Activated CD4-positive, CD25-positive, alpha-beta regulatory T cell treated with anti-CD3 and anti-CD28 coated beads, Interleukin-2, amount 50 U/mL, for 24 hours (primary cell): ENCODE data around the gene DDIT4.
"Not testable (repeated sequence)": the region's sequence is repeated elsewhere in the genome, so short reads cannot be mapped to it uniquely, and the experiment has no call there.

ENCODE experiments used
- ATAC-seq, 2 donors: fragments of 150-1000 bp; cut with Tn5 transposase; one replicate each; pipeline ENCODE4 v1.10.0; 2021; ENCODE audit warnings: mild to moderate bottlenecking in 1 of 2, moderate library complexity in 1 of 2

Gene DDIT4

DNA sequence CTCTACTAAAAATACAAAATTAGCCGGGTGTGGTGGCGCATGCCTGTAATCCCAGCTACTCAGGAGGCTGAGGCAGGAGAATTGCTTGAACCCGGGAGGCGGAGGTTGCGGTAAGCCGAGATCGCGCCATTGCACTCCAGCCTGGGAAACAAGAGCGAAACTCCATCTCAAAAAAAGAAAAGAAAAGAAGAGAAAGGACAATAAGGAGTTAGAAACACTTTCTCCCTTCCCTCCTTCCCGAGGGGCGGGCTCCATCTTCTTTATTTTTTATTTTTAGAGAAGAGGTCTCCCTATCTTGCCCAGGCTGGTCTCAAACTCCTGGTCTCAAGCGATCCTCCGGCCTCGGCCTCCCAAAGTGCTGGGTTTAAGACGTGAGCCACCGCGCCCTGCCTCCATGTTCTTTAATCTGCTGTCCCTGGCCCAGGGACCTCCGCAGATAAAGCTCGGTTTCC, 23.1 kb downstream of the DDIT4 start:
- not testable (repeated sequence) for ATAC-seq

DNA sequence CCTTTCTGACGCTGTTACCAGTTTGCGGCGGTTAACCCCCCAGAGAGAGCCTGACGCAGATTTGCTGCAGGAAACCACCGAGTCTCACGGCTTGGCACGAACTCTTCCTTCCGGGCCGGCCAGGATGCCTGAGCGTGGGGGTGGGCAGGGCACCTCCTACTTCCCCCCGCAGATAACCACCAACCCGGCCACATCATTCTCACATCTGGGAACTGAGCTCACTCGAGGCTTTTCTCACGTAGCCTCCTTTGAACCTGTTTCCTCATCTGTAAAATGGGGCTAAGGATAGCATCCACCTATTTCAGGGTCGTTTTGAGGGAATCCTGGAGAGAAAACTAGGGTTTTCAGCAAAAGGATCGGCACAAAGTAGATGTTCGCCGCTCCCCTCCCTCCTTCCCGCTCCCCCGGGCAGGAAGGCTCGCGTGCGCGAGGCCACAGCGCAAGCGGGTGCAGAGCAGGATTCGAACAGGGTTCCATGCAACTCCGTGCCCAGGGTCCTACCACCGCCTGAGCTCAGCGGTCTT, 23.6 kb downstream of the DDIT4 start:
- peak; percentile 69 to 72 for ATAC-seq

DNA sequence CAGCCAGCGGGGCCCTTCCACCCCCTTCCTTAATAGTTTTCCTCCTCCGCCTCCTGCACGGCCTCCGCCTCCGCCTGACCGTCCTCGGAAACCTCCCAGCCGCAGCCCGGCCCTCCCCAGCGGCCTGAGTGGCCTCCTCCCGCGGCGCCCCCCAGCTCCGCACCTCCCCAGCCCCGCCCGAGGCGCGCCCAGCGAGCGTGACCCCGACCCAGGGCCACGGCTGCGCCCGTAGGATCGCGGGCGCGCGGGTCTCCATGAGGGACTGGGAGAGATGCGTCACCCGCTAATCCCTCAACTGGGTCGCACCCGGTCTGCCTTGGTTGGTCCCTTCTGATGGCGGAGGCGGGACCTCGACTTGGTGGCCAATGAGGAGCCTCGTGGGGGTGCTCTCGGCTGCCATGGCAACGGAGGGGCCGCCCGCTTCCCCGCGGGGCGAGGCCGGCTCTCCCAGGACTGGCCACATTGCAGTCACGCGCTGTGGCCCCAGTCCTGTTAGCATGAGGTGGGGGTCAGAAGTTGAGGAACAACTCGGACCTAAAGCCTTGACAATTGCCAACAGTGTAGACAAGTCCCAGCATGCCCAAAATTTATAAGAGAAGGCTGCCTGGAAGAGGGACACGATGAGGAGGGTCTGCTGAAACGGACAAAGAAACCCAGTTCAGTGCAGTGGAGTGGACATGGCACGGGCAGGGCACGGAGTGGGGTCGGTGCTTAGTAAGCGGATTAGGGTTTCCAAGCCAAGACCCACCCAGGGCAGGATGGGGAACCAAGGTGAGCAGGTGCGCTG, 24.3 kb downstream of the DDIT4 start:
- peak; percentile 70 to 71 for ATAC-seq

DNA sequence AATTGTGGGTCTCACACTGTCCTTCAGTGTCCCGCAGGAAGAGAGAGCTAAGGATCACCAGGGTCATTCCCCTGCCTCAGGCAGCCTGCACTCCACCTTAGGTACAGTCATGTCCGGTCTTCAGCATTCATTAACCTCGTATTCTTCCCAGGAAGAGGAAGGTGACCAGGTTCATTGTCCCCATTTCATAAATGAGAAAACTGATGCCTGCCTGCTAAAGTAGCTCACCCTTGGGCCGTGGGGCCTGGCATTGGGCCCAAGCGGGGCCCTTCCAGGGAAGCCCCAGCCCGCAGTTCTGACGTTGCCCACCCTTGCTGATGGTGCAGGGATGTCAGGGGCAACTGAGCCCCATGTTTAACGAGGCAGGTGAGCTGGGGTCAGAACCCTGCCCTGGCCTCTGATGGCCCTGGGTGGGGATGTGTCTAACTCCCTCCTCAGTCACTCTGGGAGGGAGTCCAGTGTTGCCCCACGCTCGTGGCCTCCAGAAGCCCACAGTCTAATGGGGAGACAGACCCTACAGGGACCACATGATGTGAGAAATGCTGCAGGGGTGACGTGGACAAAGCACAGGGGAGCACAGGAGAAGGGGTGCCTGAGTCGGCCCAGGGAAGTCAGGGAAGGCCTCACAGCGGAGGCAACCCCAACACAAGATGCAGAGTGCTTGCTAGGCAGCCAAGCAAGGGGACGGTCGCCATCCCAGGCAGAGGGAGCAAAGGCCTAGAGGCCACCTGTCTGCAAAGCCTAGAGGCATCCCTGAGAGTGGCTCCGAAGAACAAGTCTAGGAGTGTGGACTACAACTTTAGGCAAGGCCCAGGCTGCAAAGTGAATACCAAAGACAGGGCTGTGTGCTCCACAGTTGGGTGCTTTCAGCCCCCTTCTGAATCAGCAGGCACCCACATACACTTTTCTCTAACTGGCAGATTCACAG, 25.1 kb downstream of the DDIT4 start:
- ATAC-seq = no peak

DNA sequence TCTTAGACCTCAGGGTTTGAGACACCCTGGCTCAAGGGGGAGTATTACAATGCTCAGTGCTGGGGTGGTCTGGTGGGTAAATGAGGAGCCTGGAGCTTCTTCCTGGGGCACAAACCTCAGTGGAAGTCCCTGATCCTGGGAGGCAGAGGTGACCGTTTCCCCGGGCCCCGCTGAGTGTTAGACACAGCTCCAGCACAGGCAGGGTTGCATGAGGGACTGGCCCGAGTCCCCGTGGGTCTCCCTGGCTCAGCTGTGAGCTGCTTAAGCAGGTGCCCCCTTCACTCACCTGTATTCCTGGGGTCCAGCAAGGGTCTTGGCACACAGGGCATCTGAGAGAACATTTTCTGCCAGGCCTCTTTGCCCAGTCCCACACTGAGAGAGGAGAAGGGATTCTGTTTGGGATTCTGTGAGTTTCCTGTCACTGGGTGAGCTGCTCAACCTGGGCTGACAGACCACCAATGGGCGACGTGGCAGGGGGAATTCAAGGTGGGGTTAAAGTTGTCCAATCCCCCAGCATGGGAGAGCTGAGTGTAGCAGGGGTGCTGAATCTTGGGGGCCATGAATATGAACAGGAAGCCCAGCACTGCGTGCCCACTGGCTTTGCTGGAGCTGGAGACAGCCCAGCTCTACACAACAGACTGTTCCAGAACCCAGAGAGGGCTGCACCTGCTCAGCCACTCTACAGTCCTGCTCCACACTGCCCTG, 29.9 kb downstream of the DDIT4 start:
- no peak for ATAC-seq

DNA sequence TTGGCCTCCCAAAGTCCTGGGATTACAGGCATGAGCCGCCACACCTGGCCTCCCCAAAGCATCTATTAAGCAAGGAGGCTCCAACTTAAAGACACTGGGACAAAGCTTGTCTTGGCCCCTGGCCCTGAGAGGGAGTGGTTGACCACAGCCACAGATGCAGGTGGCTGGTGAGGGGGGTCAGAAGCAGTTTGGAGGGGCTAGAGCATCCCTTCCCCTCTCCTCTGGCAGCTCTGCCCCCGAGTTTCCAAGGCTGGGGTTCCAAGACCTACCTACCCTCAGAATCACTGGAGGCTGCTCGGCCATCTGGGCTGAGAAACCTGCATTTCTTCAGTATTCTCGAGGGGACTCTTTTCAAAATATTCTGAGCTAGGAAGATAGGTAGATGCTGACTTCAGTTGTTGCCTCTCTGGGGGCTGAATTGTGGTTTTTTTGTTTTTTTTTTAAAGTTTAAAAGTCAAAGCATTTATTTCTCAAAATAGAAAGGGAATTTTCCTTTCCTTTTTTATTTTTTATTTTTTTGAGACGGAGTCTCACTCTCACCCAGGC, 32.6 kb downstream of the DDIT4 start:
- no peak for ATAC-seq

DNA sequence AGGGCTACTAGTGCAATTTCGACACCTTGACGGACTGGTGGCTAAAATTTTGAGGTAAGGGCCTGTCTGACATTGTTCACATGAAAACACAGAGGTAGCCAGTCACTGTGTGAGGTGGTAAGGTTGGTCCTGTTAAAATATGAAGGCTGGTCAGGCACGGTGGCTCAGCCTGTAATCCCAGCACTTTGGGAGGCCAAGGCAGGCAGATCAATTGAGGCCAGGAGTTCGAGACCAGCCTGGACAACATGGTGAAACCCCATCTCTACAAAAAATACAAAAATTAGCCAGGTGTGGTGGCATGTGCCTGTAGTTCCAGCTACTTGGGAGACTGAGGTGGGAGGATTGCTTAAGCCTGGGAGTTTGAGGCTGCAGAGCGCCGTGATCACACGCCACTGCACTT, 34.0 kb downstream of the DDIT4 start:
- ATAC-seq = not testable (repeated sequence)

DNA sequence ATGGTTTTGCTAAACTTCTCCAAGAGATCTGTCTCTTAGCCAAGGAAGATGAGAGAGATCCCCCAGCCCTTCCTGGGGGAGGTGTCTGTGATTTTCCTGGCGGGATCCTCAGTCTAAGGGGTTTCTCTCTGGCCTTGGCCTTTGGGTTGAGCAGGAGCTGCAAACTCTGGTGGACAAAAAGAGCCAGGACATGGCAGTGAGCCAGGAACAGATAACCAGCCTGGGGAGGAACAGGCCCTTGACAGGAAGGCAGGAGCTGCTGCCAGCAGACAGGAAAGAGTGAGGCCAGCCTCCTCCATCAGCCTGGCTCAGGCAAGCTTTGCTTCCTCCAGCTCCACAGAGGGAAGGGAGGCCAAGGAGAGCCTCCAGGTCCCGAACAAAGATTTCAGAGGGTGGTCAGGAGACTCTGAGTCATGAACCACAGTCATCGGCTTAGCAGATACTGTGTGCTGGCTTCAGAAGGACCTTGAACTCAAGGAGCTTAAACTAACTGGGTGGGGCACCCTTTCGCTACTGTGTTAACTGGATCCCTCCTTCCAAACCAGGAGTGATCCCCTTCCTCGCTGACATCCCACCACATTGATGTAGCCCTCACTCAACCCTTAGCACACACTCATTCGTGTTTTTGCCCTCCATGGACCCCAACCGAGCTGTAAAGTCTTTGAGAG, 34.7 kb downstream of the DDIT4 start:
- ATAC-seq = peak; percentile 34 to 48

DNA sequence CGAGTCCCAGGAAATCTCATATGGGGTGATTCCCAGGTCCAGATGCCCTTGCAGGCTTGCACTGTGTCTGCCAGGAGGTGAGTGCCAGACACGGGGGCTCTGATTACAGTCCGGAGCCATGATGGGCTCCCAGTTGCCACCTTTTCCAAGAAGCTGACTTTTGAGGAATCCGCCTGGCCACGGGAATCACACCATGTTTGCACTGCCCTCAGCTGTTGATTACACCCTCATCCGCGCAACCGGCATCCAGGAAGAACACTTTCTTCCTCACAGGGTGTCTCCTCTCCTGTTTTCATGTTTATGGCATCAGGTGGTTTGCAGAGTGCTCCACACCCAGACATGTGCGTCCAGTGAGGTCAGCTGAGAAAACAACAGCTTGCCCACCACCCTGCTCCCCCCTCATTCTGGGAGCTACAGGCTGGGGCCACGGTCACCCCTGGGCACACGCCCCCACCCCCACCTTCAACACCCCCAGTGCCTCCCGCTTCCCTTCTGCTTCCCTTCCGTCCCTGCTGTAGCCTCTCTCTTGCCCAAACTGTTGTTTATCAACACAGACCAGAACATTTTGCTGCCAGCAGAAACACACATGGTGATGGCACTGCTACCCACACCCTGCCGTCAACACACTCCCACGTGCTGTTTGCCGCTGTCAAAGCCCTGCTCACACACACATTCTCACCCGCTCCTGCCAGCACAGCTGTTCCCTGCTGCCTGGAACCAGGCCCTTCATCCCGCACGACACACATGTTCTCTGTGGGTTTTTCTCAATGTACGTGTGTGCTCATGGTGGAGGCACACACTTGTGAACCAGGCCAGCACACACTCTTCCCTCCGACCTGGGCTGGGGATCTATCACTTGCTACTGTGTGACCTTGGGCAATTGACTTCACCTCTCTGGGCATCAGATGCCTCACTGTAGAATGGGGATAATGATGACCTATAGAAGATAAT, 35.8 kb downstream of the DDIT4 start:
- ATAC-seq = no peak

DNA sequence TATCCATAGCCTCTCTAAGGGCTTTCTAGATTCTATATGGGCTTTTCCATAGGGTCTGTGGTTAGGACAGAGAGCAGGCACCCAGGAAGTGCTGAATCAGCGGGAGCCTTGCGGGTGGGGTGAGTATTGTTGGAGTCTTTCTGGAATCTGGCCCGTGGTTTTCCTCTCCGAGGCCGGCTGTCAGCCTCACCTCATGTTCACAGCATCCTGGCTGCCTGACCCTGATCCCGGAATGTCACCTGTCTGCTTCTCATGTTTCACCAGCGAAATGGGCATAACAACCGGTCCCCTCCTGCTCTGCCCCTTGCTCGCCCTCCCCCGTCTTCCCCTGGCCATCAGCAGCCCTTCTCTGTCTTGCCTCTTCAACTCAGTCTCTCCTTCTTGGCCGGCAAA, 36.5 kb downstream of the DDIT4 start:
- ATAC-seq = no peak

DNA sequence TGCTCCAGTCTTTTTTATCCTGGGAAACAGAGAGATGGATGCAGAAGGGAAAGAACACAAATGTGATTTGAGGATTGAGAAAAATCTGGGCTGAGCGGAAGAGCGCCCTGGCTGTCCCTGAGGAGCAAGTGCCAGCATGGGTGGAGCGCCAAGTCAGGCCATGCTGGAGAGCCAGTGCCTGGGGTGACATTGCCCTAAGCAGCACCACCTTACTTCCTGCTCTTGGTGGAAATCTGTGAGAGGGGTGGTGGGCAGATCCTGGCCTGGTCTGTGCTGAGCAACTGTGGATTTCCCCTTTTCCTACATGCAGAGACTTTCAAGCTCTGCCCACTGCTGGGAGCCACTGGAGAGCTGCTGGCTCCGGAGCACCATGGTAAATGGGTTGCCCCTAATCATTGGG, 36.9 kb downstream of the DDIT4 start:
- no peak for ATAC-seq

DNA sequence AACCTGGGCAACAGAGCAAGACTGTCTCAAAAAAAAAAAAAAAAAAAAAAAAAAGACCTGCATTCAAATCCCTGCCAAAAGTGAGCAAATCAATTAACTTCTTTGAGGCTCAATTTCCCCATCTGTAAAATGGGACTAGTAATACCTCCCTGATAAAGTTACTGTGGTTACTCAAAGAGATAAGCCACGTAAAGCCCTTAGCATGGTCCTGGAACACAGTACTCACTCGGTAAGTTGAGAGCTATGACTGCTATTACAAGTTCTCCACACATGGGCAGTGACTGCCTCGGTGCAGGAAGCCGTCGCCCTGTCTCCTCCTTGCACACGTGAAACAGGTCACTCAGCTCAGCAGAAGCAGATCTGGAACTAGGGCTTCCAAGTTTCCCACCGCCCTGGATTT, 37.9 kb downstream of the DDIT4 start:
- peak in 1 of 2 donors; percentile 63 for ATAC-seq

DNA sequence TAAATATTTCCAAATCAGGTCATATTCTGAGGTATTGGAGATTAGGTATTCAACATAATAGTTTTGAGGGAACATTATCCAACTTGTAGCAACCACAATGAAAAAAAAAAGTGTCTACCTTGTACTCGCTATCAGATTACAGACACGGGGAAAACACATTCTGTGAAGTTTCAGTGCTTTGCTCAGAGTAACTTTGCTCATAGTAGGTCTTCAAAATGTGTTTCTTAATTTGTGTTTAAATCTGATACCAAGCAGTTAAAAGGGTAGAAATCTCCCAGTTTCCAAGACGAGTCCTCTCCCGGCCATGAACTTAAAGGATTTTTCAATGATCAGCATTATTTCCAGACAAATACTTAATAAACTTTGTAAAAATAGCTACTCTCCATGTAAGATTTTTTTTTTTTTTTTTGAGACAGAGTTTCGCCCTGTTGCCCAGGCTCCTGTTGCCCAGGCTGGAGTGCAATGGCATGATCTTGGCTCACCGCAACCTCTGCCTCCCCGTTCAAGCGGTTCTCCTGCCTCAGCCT, 39.2 kb downstream of the DDIT4 start:
- ATAC-seq = no peak

DNA sequence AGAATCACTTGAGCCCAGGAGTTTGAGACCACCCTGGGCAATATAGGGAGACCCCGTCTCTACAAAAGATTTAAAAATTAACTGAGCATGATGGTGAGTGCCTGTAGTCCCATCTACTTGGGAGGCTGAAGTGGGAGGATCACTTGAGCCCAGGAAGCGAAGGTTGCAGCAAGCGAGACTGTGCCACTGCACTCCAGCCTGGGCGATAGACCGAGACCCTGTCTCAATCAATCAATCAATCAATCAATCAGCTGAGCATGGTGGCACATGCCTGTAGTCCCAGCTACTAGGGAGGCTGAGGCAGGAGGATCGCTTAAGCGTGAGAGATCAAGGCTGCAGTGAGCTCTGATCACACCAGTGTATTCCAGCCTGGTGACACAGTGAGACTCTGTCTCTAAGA, 40.5 kb downstream of the DDIT4 start:
- no peak for ATAC-seq

DNA sequence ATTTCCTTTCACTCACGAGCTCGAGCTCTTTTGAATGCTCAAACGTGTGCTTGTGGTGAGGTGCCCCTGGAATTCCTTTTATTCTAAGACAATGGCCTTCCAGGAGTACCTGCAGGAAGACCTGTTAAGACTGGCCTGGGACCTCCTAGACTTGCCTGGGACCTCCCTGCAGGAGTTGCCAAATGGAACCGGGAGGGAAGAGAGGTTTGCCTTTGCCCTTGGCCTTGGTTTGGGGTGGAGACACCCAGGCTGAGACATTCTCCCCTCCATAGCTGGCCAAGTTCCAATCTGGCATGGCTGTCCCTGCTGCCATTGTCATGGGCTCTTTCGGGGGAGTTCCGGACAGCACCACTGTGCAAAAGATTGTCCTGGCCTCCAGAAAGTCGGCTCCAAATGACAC, 41.3 kb downstream of the DDIT4 start:
- ATAC-seq = no peak

DNA sequence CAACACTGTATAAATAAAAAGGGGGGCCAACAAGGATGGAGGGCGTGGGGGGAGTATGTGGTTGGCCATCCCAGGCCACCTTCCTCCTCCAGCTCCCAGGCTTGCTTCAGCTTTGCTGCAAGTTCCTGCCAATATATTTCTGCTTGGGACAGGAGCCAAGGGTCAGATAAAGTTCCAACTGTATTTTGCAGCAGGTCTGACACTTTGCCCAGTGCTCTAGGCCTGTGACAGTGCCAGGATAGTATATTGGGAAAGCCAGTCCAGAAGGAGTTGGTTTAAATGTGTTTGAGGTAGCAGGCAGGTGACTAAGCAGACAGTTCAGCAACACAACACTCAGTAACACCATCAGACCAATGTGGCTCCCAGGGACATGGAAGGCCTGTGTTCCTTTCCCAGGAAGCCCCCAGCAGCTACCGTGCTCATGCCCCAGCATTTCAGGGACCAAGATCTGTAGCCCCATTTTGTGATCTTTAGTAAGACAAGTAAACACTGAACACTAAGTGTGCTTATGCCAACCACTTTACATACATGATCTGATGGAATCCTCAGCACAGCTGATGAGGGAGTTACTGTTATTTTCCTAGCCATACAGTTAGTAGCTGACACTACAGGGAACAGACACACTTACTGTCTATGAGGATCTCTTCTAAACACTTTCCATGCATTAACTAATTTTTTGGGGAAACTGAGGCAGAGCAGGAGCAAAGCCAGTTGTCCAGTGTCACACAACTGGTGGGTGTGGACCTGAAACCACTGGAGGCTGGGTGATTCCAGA, 42.1 kb downstream of the DDIT4 start:
- no peak for ATAC-seq

DNA sequence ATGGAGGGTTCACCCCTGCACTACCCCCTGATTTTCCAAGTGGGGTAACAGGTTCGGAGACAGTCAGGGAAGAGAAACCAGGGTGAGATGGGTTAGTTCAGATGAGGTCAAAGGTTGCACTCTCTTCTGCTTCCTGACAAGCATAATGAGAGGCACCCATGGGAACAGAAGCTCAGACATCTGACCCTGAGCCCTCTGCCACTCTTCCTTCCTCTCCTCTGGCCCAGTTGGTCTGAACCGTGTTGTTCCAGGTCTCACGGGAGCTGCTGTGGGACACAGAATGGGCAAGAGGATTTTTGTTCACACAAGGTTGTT, 42.6 kb downstream of the DDIT4 start:
- no peak for ATAC-seq

DNA sequence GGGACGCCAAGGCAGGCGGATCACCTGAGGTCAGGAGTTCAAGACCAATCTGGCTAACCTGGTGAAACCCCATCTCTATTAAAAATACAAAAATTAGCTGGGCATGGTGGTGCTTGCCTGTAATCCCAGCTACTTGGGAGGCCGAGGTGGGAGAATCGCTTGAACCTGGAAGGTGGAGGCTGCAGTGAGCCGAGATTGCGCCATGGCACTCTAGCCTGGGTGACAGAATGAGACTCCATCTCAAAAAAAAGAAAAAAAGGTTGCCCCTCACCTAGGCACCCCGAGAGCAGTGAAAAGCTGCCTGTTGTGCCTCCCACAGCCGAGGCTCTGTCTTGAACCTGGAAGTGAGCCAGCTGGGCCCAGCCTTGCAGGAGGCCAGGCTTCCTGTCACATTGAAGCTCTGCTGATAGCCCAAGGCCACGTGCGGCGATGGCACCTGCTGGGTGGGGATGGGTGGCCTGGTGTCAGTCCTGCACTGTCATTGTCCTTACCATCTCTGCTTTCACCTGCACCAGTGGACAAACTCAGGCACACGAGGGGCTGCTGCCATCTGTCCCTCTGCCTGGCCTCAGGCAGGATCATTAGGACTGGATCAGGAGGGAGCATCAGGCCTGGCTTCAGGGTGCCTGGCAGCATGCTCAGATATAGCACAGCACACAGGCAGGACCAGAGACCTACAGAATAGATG, 43.2 kb downstream of the DDIT4 start:
- ATAC-seq = no peak
